Measurements from ENCODE around the gene PNPLA6. TPM values are rescaled to one million over a fixed set of nuclear protein-coding genes. Genes with fewer than 3 reads are reported as not detected.

Gene PNPLA6
- total RNA-seq, 4 donors from 2014 or later = 57.8 to 112 (median 78.5) TPM

DNA sequence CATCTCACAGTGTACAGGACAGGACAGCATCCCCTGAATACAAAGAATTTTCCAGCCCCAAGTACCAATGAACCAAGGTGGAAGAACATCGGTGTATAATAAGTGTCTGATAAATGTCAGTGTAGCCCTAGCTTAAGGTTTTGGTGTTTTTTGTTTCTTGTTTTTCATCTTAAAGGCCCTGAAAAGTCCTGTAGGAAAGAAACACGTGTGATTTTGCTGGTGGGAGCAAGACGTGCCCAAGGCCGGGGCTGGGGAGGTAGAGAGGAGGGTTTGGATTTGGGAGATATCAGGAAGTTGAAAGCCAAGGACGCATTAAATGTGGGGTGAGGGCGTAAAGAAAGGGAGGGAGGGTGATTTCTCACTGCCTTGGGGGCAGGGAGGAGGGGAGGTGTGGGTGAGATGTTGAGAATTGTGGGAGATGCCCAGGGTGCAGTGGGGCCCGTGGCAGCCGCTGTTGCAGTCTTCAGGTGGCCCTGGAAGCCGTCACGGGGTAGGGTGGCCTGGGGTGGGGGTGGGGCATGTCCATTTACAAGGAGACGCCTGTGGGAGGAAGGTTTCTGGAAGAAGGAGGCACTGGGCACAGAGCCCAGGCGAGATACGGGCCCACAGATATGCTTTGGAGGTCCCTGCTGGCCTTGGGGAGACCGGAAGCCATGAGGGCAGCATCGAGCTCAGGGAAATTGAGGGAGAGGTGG, 66.9 kb downstream of the PNPLA6 start:
- DNase-seq (ENCODE audit: low spot score in 2 of 2) = no peak
- TF ChIP-seq POLR2AphosphoS5 (IDR thresholded peaks at IDR 0.05) (no peak), EP300 (IDR thresholded peaks at IDR 0.05) (no peak), POLR2A (IDR thresholded peaks at IDR 0.05) (no peak)
- TF ChIP-seq, protein P1, sequence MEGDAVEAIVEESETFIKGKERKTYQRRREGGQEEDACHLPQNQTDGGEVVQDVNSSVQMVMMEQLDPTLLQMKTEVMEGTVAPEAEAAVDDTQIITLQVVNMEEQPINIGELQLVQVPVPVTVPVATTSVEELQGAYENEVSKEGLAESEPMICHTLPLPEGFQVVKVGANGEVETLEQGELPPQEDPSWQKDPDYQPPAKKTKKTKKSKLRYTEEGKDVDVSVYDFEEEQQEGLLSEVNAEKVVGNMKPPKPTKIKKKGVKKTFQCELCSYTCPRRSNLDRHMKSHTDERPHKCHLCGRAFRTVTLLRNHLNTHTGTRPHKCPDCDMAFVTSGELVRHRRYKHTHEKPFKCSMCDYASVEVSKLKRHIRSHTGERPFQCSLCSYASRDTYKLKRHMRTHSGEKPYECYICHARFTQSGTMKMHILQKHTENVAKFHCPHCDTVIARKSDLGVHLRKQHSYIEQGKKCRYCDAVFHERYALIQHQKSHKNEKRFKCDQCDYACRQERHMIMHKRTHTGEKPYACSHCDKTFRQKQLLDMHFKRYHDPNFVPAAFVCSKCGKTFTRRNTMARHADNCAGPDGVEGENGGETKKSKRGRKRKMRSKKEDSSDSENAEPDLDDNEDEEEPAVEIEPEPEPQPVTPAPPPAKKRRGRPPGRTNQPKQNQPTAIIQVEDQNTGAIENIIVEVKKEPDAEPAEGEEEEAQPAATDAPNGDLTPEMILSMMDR (IDR thresholded peaks at IDR 0.05) = no peak
- Histone ChIP-seq H3K4me1 (peaks cover 3% of the 10 kb centered on the region), H3K27me3 (peaks cover 21% of the 10 kb centered on the region), H3K27ac (no peak overlapping the region), H3K36me3 (peaks cover 11% of the 10 kb centered on the region), H3K9me3 (no peaks in the 10 kb centered on the region), H3K4me3 (no peak overlapping the region)
- 42% methylated on average over 15 of the region's 15 CpGs for WGBS

DNA sequence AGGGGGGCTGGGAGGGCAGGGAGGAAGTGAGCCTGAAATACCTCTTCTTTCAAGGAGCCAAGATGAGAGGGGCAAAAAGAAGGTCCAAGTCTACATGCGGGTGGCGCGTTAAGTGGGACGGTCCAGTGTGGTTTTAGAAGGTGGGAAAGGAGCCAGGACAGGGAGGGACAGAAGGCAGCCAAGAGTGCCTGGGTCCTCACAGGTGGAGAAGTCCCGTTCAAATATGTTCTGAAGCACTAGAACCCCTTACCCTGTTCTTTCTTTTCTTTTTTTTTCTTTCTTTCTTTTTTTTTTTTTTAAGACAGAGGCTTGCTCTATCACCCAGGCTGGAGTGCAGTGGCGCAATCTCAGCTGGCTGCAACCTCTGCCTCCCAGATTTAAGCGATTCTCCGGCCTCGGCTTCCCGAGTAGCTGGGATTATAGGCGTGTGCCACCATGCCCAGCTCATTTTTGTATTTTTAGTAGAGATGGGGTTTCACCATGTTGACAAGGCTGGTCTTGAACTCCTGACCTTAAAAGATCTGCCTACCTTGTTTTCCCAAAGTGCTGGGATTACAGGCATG, 67.5 kb downstream of the PNPLA6 start:
- DNase-seq (ENCODE audit: low spot score in 2 of 2) = no peak

GRCh38 chr19:7603919-7604318, 68.4 kb downstream of the PNPLA6 start:
- no peak for DNase-seq (ENCODE audit: low spot score in 2 of 2)
- Histone ChIP-seq H3K9me3 (no peaks in the 10 kb centered on the region), H3K27me3 (peaks cover 16% of the 10 kb centered on the region), H3K4me3 (no peak overlapping the region), H3K4me1 (peaks cover 3% of the 10 kb centered on the region), H3K27ac (no peak overlapping the region), H3K36me3 (peaks cover 16% of the 10 kb centered on the region)
- TF ChIP-seq EP300 (IDR thresholded peaks at IDR 0.05) = no peak
- TF ChIP-seq POLR2A (IDR thresholded peaks at IDR 0.05) = no peak
- no peak for TF ChIP-seq POLR2AphosphoS5 (IDR thresholded peaks at IDR 0.05)
- TF ChIP-seq, protein P1 (IDR thresholded peaks at IDR 0.05) = no peak
- 78% methylated on average over 9 of the region's 9 CpGs for WGBS

More for the DNA sequence above, 67.5 kb downstream of the PNPLA6 start:
- Histone ChIP-seq H3K4me1 (peaks cover 3% of the 10 kb centered on the region), H3K9me3 (no peaks in the 10 kb centered on the region), H3K4me3 (no peak overlapping the region), H3K36me3 (peaks cover 16% of the 10 kb centered on the region), H3K27me3 (peaks cover 16% of the 10 kb centered on the region), H3K27ac (no peak overlapping the region)
- WGBS = 57% methylated on average over 11 of the region's 11 CpGs
- TF ChIP-seq EP300 (IDR thresholded peaks at IDR 0.05) (no peak), POLR2A (IDR thresholded peaks at IDR 0.05) (no peak), POLR2AphosphoS5 (IDR thresholded peaks at IDR 0.05) (no peak)

DNA sequence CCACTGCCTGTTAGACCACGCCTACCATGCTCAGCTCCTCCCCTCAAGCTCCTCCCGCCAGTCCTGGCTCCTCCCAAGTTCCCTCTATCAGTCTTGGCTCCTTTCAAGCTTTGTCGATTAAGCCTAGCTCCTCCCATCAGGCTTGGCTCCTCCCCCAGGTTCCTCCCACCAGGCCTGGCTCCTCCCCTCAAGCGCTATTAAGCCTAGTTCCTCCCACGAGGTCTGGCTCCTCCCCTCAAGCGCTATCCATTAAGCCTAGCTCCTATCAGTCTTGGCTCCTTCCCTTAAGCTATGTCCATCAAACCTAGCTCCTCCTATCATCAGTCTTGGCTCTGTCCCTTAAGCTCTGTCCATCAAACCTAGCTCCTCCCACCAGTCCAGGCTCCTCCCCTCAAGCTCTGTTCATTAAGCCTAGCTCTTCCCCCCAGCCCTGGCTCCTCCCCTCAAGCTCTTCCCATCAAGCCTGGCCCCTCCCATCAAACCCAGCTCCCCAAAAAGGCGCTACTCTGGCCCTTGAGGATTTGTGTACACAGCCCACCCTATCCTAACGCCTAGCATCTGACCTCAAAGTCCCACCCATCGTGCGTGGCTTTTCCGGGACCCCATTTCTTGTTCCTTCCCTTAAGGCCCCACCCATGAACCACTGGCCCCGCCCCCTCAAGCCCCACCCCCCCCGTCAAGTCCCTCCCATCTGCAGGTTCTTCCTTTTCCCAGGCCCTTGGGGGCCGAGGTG, 70.1 kb downstream of the PNPLA6 start:
- Histone ChIP-seq H3K4me1 (peaks cover 3% of the 10 kb centered on the region), H3K27ac (no peak overlapping the region), H3K27me3 (peaks cover 16% of the 10 kb centered on the region), H3K9me3 (no peaks in the 10 kb centered on the region), H3K36me3 (peaks cover 28% of the 10 kb centered on the region), H3K4me3 (no peak overlapping the region)
- TF ChIP-seq POLR2AphosphoS5 (IDR thresholded peaks at IDR 0.05) = no peak
- TF ChIP-seq, protein P1 (IDR thresholded peaks at IDR 0.05) = no peak
- DNase-seq (ENCODE audit: low spot score in 2 of 2) = no peak
- 76% methylated on average over 14 of the region's 14 CpGs for WGBS

- Histone ChIP-seq H3K36me3 (peaks cover 34% of the 10 kb centered on the region), H3K27me3 (peaks cover 16% of the 10 kb centered on the region), H3K9me3 (no peaks in the 10 kb centered on the region), H3K27ac (no peak overlapping the region), H3K4me1 (peaks cover 3% of the 10 kb centered on the region), H3K4me3 (no peak overlapping the region)
- no peak for DNase-seq (ENCODE audit: low spot score in 2 of 2)
- 94% methylated on average over 8 of the region's 17 CpGs for WGBS
- TF ChIP-seq, protein P1 (IDR thresholded peaks at IDR 0.05) = no peak
- TF ChIP-seq EP300 (IDR thresholded peaks at IDR 0.05) = no peak
- TF ChIP-seq POLR2AphosphoS5 (IDR thresholded peaks at IDR 0.05) = no peak
- TF ChIP-seq POLR2A (IDR thresholded peaks at IDR 0.05) = no peak
Observed at GRCh38 chr19:7606289-7606688, 70.8 kb downstream of the PNPLA6 start.

All from suprapubic skin (tissue), 4 donors.